GM12874 (cell line): ENCODE data around the gene ABI3BP.

Experiments used
- CTCF ChIP-seq: IDR thresholded peaks from 2 replicates; pipeline ENCODE4 v1.5.1; 2011; ENCODE audit warnings: low read depth, mild to moderate bottlenecking, control low read depth, low read length, moderate library complexity; ENCODE audit not compliant: insufficient read depth

Gene ABI3BP

GRCh38 chr3:100999160-100999559 is 5.9 kb upstream of the ABI3BP start:
- no peak for TF ChIP-seq CTCF

- no peak for TF ChIP-seq CTCF
These were observed 1.6 kb upstream of the ABI3BP start for GRCh38 chr3:100994809-100995208.

- TF ChIP-seq CTCF = no peak
These were observed 966 bp upstream of the ABI3BP start for GRCh38 chr3:100994187-100994586.

GRCh38 chr3:100992231-100993012 is 799 bp downstream of the ABI3BP start:
- TF ChIP-seq CTCF = no peak

GRCh38 chr3:100988080-100988479 is 5.1 kb downstream of the ABI3BP start:
- TF ChIP-seq CTCF = no peak

- no peak for TF ChIP-seq CTCF
These were observed 8.9 kb downstream of the ABI3BP start for GRCh38 chr3:100984308-100984707.

GRCh38 chr3:100982710-100983109 is 10.5 kb downstream of the ABI3BP start:
- no peak for TF ChIP-seq CTCF
